K562 (cell line): ENCODE data around the gene GBX1. TPM values are rescaled to one million over a fixed set of nuclear protein-coding genes. Genes with fewer than 3 reads are reported as not detected.

ENCODE experiments used
- ASH1L ChIP-seq: fragments of 450-650 bp; IDR thresholded peaks from 2 replicates; pipeline ENCODE4 v1.6.1; 2018; ENCODE audit warnings: borderline replicate concordance, mild to moderate bottlenecking, low read depth; ENCODE audit not compliant: partially characterized antibody
- BCL6 ChIP-seq: fragments of 250-450 bp; sonication (Bioruptor Pico); IDR thresholded peaks from 2 replicates; pipeline ENCODE4 v1.4.0; 2020
- CGGBP1 ChIP-seq: fragments of 250-450 bp; sonication (Bioruptor Pico); IDR thresholded peaks from 2 replicates; pipeline ENCODE4 v1.9.0; 2021; ENCODE audit warnings: mild to moderate bottlenecking
- HDAC2 ChIP-seq: fragments of 450-650 bp; IDR thresholded peaks from 2 replicates; pipeline ENCODE4 v1.6.1; 2016; ENCODE audit warnings: mild to moderate bottlenecking
- HLTF ChIP-seq: fragments of 450-650 bp; IDR thresholded peaks from 2 replicates; pipeline ENCODE4 v1.6.1; 2016
- KLF16 ChIP-seq: IDR thresholded peaks from 2 replicates; pipeline ENCODE4 v1.6.1; 2016; ENCODE audit warnings: antibody characterized with exemption
- KLF6 ChIP-seq: fragments of 250-450 bp; sonication (Bioruptor Pico); IDR thresholded peaks from 2 replicates; pipeline ENCODE4 v1.4.0; 2020; ENCODE audit warnings: mild to moderate bottlenecking, moderate library complexity, borderline replicate concordance
- MGA ChIP-seq: fragments of 450-650 bp; IDR thresholded peaks from 2 replicates; pipeline ENCODE4 v1.6.1; 2016; ENCODE audit warnings: mild to moderate bottlenecking, moderate library complexity
- RBM25 ChIP-seq: fragments of 200-400 bp; formaldehyde crosslinking; IDR thresholded peaks from 2 replicates; pipeline ENCODE4 v1.6.1; 2018; ENCODE audit warnings: low read length, low read depth, moderate library complexity; ENCODE audit not compliant: severe bottlenecking
- TCFL5 ChIP-seq: fragments of 250-450 bp; sonication (Bioruptor Pico); conservative IDR thresholded peaks from 2 replicates; pipeline ENCODE4 v1.6.1; 2021; ENCODE audit warnings: mild to moderate bottlenecking, moderate library complexity, matching md5 sums
- TGIF2 ChIP-seq: sonication (generic); formaldehyde crosslinking; IDR thresholded peaks from 2 replicates; pipeline ENCODE4 v1.8.1; 2022; ENCODE audit warnings: mild to moderate bottlenecking, missing genetic modification reagents, moderate library complexity
- ZBTB8A ChIP-seq: fragments of 450-650 bp; IDR thresholded peaks from 2 replicates; pipeline ENCODE4 v1.6.1; 2018; ENCODE audit warnings: mild to moderate bottlenecking, moderate library complexity; ENCODE audit not compliant: partially characterized antibody
- ZNF282 ChIP-seq: sonication (generic); formaldehyde crosslinking; IDR thresholded peaks from 2 replicates; pipeline ENCODE4 v1.8.1; 2023; ENCODE audit warnings: missing genetic modification reagents
- ZNF512 ChIP-seq: IDR thresholded peaks from 2 replicates; pipeline ENCODE4 v1.6.1; 2016; ENCODE audit warnings: missing genetic modification characterization, missing compliant biosample characterization
- ZNF584 ChIP-seq: fragments of 200-800 bp; sonication (Bioruptor generic); IDR thresholded peaks from 2 replicates; pipeline ENCODE4 v1.6.1; 2016; ENCODE audit warnings: low read depth, mild to moderate bottlenecking, missing genetic modification characterization, missing compliant biosample characterization
- ZZZ3 ChIP-seq: fragments of 450-650 bp; IDR thresholded peaks from 2 replicates; pipeline ENCODE4 v1.6.1; 2016; ENCODE audit warnings: antibody characterized with exemption, mild to moderate bottlenecking, moderate library complexity
- polyA plus RNA-seq, 8 experiments: library from polyadenylated mRNA; depleted of rRNA in 4 of 8; stranded (reverse) in 5 of 8; unstranded in 3 of 8; fragments of >200 nt; fragmentation: Nextera tagmentation in 2 of 8; fragmentation: Illumina TruSeq in 1 of 8; extraction: Ambion mirVana in 2 of 8; extraction: Trizol in 1 of 8; gene quantifications; 2 replicates each; pipeline versions ENCODE4 v1.2.1 to v1.2.3, GENCODE V29; 2011 to 2014; ENCODE audit warnings: inconsistent platforms in 1 of 8, missing spikeins in 1 of 8
- total RNA-seq, 7 experiments: library from RNA; depleted of rRNA in 6 of 7; stranded (reverse); fragments of >200 nt in 6 of 7; fragmentation: Illumina TruSeq in 2 of 7; extraction: Trizol in 2 of 7; gene quantifications; 2 replicates each; pipeline versions ENCODE4 v1.2.1 to v1.2.3, GENCODE V29; 2011 to 2021; ENCODE audit warnings: low replicate concordance in 1 of 7

Gene GBX1
- total and polyA plus RNA-seq, 9 of the 15 experiments (the other 6 are each of a cell fraction or from before 2014, with no cell fraction given), result not detected

GRCh38 chr7:151172273-151173141, 5.0 kb upstream of the GBX1 start (continued):
- TF ChIP-seq MGA (no peak), CGGBP1 (CRISPR knock-in tag) (no peak), ZBTB8A (no peak), HLTF (no peak), BCL6 (CRISPR knock-in tag) (no peak), KLF6 (CRISPR knock-in tag) (no peak), ZZZ3 (no peak), ZNF512 (tag) (no peak), RBM25 (no peak), HDAC2 (no peak), ASH1L (no peak), TCFL5 (CRISPR knock-in tag) (no peak), KLF16 (peak; percentile 90), ZNF584 (CRISPR knock-in tag) (no peak), TGIF2 (no peak), ZNF282 (no peak)
